Measurements from ENCODE around the gene CTXN1. TPM values are rescaled to one million over a fixed set of nuclear protein-coding genes. Genes with fewer than 3 reads are reported as not detected.

The CTXN1 gene
- total and polyA plus RNA-seq, 9 donors: 1.4 to 99.7 (median 5.4) TPM; not detected in 1

GRCh38 chr19:7900931-7901330 is 25.0 kb downstream of the CTXN1 start:
- H3K27ac ChIP-seq: no peak overlapping the region
- H3K9me3 ChIP-seq: no peaks in the 10 kb centered on the region
- no peak overlapping the region for H3K4me3 ChIP-seq
- H3K36me3 ChIP-seq: no peaks in the 10 kb centered on the region
- H3K27me3 ChIP-seq: no peaks in the 10 kb centered on the region
- no peak for TF ChIP-seq CTCF (IDR thresholded peaks at IDR 0.05)
- no peak for TF ChIP-seq EP300 (IDR thresholded peaks at IDR 0.05)
- no peak for TF ChIP-seq POLR2A (IDR thresholded peaks at IDR 0.05)
- peaks cover 12% of the 10 kb centered on the region for H3K4me1 ChIP-seq (ENCODE audit: insufficient read depth)
- 71 to 84% (median 75%) methylated on average over 3 of the region's 3 CpGs for WGBS, 3 donors
- intact Hi-C loops (cut with DNase I): no loop called here
- DNase-seq: no peak

- Histone ChIP-seq H3K36me3 (no peaks in the 10 kb centered on the region), H3K4me1 (ENCODE audit: insufficient read depth) (peaks cover 9% of the 10 kb centered on the region), H3K9me3 (no peaks in the 10 kb centered on the region), H3K4me3 (no peak overlapping the region), H3K27ac (no peak overlapping the region), H3K27me3 (no peaks in the 10 kb centered on the region)
- intact Hi-C loops (cut with DNase I): no loop called here
- 70 to 82% (median 75%) methylated on average over 21 of the region's 21 CpGs for WGBS, 3 donors
- DNase-seq: peak in 2 of 5 donors; percentile 32 to 38
- TF ChIP-seq EP300 (IDR thresholded peaks at IDR 0.05) (no peak), POLR2A (IDR thresholded peaks at IDR 0.05) (no peak), CTCF (IDR thresholded peaks at IDR 0.05) (no peak)
Observed at GRCh38 chr19:7900401-7900870, 25.5 kb downstream of the CTXN1 start.

GRCh38 chr19:7899751-7900378 is 26.1 kb downstream of the CTXN1 start:
- intact Hi-C loops (cut with DNase I): no loop called here
- H3K9me3 ChIP-seq: no peaks in the 10 kb centered on the region
- WGBS, 3 donors: 88 to 91% (median 91%) methylated on average over 34 of the region's 34 CpGs

GRCh38 chr19:7898967-7899366 is 27.0 kb downstream of the CTXN1 start:
- H3K4me1 ChIP-seq (ENCODE audit: insufficient read depth): no peaks in the 10 kb centered on the region
- intact Hi-C loops (cut with DNase I): no loop called here
- no peak overlapping the region for H3K4me3 ChIP-seq
- no peak overlapping the region for H3K27ac ChIP-seq
- TF ChIP-seq EP300 (IDR thresholded peaks at IDR 0.05) (no peak), POLR2A (IDR thresholded peaks at IDR 0.05) (no peak), CTCF (IDR thresholded peaks at IDR 0.05) (no peak)
- no peaks in the 10 kb centered on the region for H3K36me3 ChIP-seq
- DNase-seq: no peak
- H3K9me3 ChIP-seq: no peaks in the 10 kb centered on the region
- WGBS, 3 donors: 91 to 96% (median 93%) methylated on average over 16 of the region's 16 CpGs
- no peaks in the 10 kb centered on the region for H3K27me3 ChIP-seq

More at GRCh38 chr19:7899751-7900378, 26.1 kb downstream of the CTXN1 start:
- Histone ChIP-seq H3K36me3 (no peaks in the 10 kb centered on the region), H3K27me3 (no peaks in the 10 kb centered on the region), H3K27ac (no peak overlapping the region), H3K4me3 (no peak overlapping the region), H3K4me1 (ENCODE audit: insufficient read depth) (peaks cover 6% of the 10 kb centered on the region)
- peak in 3 of 5 donors; percentile 33 to 39 (median 33) for DNase-seq
- TF ChIP-seq CTCF (IDR thresholded peaks at IDR 0.05) (no peak), EP300 (IDR thresholded peaks at IDR 0.05) (no peak), POLR2A (IDR thresholded peaks at IDR 0.05) (no peak)
